Peyer's patch (tissue), 4 donors: ENCODE measurements around the gene GARIN3.

ENCODE experiments used
- CTCF ChIP-seq, 6 experiments: fragments of 450-650 bp in 4 of 6; fragments of 200-600 bp in 2 of 6; sonication (generic) in 1 of 6; IDR thresholded peaks; one replicate each; pipeline ENCODE4 v1.5.1; 2017 to 2019; ENCODE audit warnings: antibody characterized with exemption in 6 of 6, mild to moderate bottlenecking in 3 of 6, moderate library complexity in 1 of 6
- POLR2A ChIP-seq, 2 donors: fragments of 450-650 bp; IDR thresholded peaks; one replicate each; pipeline ENCODE4 v1.5.1; 2017; ENCODE audit warnings: antibody characterized with exemption in 2 of 2, mild to moderate bottlenecking in 2 of 2, moderate library complexity in 2 of 2

- TF ChIP-seq CTCF (IDR thresholded peaks at IDR 0.05) (no peak), POLR2A (IDR thresholded peaks at IDR 0.05) (no peak)
Observed at GRCh38 chr5:157214415-157214814, 48.4 kb upstream of the GARIN3 start.
